CD4-positive, alpha-beta T cell treated with Interleukin-21 for 1 hour (primary cell): ENCODE results near the gene EIF5B.
"Not testable (repeated sequence)": the region's sequence is repeated elsewhere in the genome, so short reads cannot be mapped to it uniquely, and the experiment has no call there.

Experiments used
- DNase-seq: peaks from one replicate; pipeline ENCODE4 v3.0.0-alpha.2; 2020

EIF5B gene

GRCh38 chr2:99368854-99369253 is 31.7 kb downstream of the EIF5B start:
- DNase-seq, result not testable (repeated sequence)

DNA sequence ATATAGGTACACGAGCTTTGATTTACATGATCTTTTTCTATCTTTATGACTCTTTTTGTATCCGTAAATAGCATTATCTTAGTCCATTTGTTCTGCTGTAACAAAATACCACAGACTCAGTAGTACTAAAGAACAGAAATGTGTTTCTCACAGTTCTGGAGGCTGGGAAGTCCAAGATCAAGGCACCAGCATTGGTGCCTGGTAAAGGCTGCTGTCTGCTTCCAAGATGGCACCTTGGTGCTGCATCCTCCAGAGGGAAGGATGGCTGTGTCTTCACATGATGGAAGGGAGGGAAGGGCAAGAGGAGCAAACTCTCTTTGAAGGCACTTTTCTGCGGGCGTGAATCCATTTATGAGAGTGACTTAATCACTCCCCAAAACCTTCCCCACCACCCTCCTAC is 36.0 kb downstream of the EIF5B start:
- DNase-seq, result no peak

- DNase-seq, result no peak
These were observed 37.6 kb downstream of the EIF5B start for GRCh38 chr2:99374747-99375146.

DNA sequence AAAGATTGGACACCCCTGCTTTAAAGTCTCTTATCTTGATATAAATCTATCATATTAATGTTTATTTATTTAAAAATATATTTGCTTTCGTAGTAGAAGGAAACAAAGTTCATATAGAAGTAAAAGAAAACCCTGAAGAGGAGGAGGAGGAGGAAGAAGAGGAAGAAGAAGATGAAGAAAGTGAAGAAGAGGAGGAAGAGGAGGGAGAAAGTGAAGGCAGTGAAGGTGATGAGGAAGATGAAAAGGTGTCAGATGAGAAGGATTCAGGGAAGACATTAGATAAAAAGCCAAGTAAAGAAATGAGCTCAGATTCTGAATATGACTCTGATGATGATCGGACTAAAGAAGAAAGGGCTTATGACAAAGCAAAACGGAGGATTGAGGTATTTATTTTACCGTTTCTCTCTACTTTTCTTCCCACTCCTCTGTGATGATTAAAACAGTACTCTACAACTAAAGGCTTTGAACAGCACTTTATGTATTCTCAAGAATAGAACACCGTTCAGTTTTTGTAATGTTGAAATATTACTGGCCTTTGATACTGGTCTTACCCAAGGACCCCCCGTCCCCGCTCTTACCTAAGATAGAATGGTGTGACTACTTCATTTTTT is 39.2 kb downstream of the EIF5B start:
- DNase-seq, result no peak

GRCh38 chr2:99377879-99378278 is 40.7 kb downstream of the EIF5B start:
- no peak for DNase-seq

DNA sequence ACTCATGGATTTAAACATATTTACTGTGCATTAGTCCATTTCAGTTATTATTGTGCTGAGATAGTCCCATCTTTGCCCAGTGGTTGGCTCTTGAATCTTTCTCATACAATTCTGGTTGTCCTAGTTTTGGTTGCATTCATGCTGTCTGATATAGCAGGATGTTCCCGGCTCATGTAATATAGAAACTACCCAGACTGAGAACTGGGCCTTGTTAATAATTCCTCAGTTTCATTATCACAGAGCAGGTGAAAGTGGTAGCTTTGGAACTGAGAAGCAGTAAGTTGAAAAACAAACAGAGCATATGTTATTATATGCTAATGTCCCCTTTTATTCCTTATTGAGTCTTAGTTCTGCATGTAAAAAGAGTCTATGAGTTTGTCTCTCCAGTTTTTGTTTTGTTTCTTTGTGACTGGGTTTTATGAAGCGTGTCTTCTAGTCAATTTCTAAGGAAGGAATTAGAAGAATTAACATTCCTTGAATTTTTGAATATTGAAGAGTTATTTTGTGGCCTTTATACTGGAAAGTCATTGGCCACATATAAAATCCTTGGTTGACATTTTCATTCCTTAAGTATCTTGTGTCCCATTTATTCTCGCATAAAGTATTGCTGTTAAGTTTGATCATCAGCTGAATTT is 43.3 kb downstream of the EIF5B start:
- DNase-seq, result no peak

DNA sequence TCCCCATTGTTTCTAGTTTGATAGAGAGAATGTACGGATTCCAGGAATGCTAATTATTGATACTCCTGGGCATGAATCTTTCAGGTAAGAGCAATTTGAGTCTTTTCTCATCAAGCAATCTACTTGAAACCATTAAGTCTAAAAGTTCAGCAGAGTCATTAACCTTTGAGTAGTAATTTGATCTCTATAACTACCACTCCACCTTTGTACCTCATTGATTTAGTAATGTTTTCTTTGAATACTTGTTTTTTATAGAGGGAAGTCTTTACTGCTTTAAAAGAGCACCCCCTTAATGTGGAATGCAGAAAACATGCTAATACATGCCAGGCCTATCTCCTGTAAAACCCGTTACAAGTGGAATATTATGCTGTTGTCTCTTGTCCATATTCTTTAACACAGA is 45.0 kb downstream of the EIF5B start:
- no peak for DNase-seq

- DNase-seq, result no peak
These were observed 48.8 kb downstream of the EIF5B start for GRCh38 chr2:99386011-99386410.

DNA sequence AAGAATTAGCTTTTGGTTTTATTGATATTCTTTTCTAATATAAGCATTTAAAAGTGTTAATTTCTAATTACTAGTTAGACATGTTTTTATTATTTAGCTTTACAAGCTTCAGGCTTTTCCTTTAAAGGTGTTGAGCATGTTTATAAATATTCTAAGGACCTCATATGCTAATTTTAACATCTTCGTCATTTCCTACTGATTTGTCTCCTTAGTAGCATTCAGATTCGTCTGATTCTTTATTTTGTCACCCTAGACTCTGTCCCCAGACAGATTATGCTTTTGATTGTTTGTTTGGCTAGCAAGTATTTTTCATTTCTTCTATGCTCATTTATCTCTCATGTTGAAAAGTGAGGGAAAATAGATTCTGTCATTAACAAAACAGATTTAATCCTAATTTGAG is 51.7 kb downstream of the EIF5B start:
- no peak for DNase-seq

DNA sequence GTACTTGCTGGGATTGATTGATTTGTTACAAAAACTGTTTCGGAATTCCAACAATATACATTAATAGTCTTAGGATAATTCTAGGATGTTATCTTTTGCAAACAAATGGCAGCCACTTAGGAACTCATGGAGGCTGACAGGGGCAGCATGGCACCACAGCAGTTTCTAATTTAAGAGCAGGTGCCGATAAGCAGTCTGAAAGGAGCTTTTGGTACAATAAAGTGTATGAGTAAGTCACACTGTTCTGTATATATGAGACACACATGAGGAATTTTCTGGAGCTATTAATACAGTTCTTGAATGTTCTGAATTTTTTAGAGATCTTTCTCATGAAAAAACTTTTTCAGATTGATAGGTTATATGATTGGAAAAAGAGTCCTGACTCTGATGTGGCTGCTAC is 52.2 kb downstream of the EIF5B start:
- no peak for DNase-seq

DNA sequence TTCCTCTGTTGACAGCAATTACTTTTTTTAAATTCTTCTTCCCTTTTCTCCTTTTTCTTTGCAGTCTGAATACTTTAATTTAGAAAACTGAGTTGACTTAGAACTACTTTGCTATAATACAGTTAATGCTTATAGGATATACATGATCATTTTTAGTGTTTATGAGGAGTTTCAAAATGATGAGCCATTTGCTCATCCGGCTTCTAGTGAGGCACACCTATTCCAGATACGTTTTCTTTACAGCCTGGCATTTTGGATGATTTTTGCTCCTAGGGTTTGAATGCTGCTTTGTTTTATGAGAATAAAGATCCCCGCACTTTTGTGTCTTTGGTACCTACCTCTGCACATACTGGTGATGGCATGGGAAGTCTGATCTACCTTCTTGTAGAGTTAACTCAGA is 52.8 kb downstream of the EIF5B start:
- DNase-seq, result no peak

- no peak for DNase-seq
These were observed 58.5 kb downstream of the EIF5B start for GRCh38 chr2:99395589-99396130.

GRCh38 chr2:99397266-99397920 is 60.2 kb downstream of the EIF5B start:
- DNase-seq, result no peak

DNA sequence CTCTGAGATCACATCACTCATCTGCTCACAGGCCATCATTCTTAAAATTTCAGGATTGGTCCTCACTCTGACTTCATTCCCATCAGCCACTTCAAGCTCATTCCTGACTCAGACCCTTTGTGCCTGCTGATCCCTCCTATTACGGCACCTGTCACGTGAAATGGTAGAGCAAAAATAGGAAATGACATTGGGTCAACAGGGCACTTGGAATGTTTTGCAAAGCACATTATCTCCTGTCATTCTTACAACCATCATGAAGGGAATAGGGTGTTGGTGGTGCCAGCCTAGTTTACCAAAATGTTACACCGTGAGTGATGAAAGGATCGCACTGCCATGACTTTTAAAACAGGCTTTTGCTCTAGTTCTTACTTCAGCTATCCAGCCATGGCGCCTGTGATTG is 61.1 kb downstream of the EIF5B start:
- no peak for DNase-seq

DNA sequence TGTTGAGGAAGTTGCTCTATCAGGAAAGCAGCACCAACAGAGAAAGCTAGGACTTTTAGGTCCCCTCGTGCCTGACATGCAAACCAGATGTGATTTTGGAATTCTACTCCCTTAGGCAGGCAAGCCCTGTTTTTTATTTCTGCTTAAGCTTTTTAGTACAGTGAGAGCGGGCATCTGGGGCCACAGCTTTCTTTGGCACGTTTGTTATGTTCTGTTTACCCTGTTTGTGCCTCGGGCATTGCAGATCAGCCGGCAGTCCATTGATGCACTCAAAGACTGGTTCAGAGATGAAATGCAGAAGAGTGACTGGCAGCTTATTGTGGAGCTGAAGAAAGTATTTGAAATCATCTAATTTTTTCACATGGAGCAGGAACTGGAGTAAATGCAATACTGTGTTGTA is 61.9 kb downstream of the EIF5B start:
- DNase-seq, result no peak

GRCh38 chr2:99399795-99400194 is 62.6 kb downstream of the EIF5B start:
- DNase-seq, result no peak

DNA sequence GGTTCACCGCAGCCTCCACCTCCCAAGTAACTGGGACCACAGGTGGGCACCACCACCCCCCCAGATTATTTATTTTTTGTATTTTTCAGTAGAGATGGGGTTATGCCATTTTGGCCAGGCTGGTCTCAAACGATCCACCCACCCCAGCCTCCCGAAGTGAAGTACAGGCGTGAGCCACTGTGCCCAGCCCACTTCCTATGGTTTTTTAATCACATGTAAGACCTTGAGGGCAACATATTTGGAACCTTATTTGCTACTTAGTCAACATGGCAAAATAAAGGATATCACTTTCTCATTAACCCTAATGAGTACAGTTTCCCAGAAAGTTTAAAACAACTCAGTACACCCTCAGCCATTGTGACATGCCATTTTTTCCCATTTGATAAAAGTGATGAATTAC is 64.7 kb downstream of the EIF5B start:
- DNase-seq, result no peak

GRCh38 chr2:99403084-99403483 is 65.9 kb downstream of the EIF5B start:
- DNase-seq, result no peak

DNA sequence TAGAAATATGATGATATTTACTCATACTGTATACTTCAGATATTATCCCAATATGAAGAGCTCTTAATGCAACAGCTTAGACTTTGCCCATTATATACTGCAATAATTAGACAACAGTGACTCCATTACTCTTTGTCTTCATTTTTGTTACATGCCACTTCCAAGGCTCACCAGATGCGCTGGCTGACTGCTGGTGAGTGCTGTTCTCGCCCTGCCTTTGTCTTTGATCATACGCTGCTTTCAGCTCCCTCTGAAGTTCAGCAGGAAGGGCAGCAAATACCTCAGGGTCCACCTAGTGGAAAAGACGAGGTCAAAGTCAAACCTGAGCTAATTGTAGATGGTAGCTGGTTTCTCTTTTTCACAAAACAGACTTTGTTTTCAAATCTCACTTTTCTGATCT is 66.3 kb downstream of the EIF5B start:
- peak; percentile 11 for DNase-seq

GRCh38 chr2:99404039-99404796 is 67.0 kb downstream of the EIF5B start:
- DNase-seq, result no peak

DNA sequence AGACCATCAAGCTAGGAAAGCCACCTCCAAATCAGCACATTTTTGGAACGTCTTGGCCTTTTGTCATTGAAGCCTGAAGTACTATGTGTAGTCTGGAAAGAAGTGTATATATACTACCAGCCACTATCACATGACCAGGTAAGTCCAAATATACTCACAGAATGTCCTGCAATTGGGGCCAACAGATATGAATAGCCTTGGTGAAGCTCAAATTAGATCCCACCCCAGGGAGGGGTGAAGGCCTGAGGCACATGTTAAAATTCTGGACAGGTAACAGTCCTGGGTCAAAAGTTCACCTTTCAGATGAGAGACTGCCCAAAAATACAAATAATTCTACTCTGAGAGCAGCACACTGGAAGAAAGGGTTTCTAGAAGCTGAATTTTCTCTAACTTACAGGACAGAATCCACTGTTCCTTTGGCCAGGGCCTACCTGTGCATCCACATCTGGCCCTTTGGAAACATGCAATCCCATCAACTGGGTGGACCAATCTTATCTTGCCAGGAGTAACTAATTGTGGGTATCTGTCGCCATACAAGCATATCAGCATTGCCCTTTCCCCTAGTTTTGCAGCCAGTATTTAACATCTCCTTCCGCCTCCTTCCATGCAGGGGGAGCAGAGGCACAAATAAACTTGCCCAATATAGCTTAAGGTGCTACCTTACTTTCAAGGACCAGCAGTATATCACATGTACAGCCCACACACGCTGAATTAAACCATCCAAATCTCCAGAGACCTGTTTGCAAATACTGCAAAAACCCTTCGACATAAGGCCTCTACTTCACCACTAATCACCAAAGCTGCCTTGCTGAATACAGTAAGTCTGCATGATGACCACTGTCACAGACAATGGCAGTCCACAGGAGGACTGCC is 67.8 kb downstream of the EIF5B start:
- DNase-seq, result no peak

GRCh38 chr2:99406137-99406536 is 68.9 kb downstream of the EIF5B start:
- DNase-seq, result no peak

GRCh38 chr2:99410276-99410675 is 73.1 kb downstream of the EIF5B start:
- no peak for DNase-seq
